Vagina (tissue), 2 donors: ENCODE measurements around the gene SPIC.

ENCODE experiments used
- CTCF ChIP-seq, 3 experiments: fragments of 450-650 bp in 2 of 3; fragments of 200-600 bp in 1 of 3; sonication (generic) in 1 of 3; IDR thresholded peaks; one replicate each; pipeline ENCODE4 v1.5.1; 2017 to 2019; ENCODE audit warnings: antibody characterized with exemption in 3 of 3, mild to moderate bottlenecking in 2 of 3, moderate library complexity in 2 of 3
- POLR2A ChIP-seq, 2 donors: fragments of 450-650 bp; IDR thresholded peaks; one replicate each; pipeline ENCODE4 v1.6.1; 2017; ENCODE audit warnings: antibody characterized with exemption in 2 of 2, mild to moderate bottlenecking in 2 of 2, moderate library complexity in 2 of 2
- POLR2AphosphoS5 ChIP-seq, 2 donors: sonication (generic); formaldehyde crosslinking; IDR thresholded peaks; one replicate each; pipeline ENCODE4 v1.9.0; 2017; ENCODE audit warnings: antibody characterized with exemption in 2 of 2, mild to moderate bottlenecking in 2 of 2, low read depth in 1 of 2; ENCODE audit not compliant: insufficient read depth in 1 of 2

- TF ChIP-seq CTCF (IDR thresholded peaks at IDR 0.05) (no peak), POLR2A (IDR thresholded peaks at IDR 0.05) (no peak), POLR2AphosphoS5 (IDR thresholded peaks at IDR 0.05; ENCODE audit: insufficient read depth in 1 of 2, low read depth in 1 of 2) (no peak)
Measured at GRCh38 chr12:101491329-101491728, 16.2 kb downstream of the SPIC start.
